ENCODE data around the gene PKN1. TPM values are rescaled to one million over a fixed set of nuclear protein-coding genes. Genes with fewer than 3 reads are reported as not detected.
A peak's percentile ranks its signal among the peaks of the same experiment; 100 is the strongest.

The PKN1 gene
- total and polyA plus RNA-seq, 9 of the 15 experiments (the other 6 are each of a cell fraction or from before 2014, with no cell fraction given) = 0.30 to 228 (median 77.5) TPM

DNA sequence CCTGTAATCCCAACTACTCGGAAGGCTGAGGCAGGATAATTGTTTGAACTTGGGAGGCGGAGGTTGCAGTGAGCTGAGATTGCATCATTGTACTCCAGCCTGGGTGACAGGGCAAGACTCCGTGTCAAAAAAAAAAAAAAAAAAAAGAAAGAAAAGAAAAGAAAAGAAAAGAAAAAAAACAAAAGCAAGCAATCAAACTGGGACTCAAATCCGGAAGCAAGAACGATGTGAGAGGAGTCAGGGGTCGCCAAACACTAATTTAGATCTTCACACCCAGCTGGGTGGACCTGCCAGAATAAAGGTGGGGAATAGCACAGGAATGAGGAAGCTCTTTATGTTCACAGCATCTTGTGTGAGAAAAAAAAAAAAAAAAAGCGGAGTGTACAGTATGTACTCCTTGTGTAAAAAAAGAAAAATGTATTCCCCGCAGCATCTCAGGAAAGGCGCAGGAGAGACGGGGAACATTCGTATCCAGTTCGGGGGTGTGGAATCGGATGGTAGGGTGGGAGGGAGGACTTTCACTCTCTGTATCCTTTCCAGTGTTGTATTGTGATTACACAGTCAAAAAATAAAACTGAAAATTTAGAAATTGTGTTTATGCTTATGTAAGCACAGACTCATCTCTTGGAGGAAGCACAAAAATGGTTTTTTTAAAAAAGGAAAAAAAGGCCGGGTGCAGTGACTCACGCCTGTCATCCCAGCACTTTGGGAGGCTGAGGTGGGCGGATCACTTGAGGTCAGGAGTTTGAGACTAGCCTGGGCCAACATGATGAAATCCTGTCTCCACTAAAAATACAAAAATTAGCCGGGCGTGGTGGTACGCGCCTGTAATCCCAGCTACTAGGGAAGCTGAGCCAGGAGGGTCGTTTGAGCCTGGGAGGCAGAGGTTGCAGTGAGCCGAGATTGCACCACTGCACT lies 77.5 kb downstream of the PKN1 start (continued):
- peak; percentile 56; the same call in 1 of the 2 replicates for TF ChIP-seq ZBTB40 (IDR thresholded peaks at IDR 0.05)
- TF ChIP-seq ZBTB40 (CRISPR knock-in tag; IDR thresholded peaks at IDR 0.05) = no peak
- no peak for TF ChIP-seq TFAM (CRISPR knock-in tag; conservative IDR thresholded peaks at IDR 0.05)
- no peak for TF ChIP-seq ELF1 (tag; IDR thresholded peaks at IDR 0.05)
- TF ChIP-seq, protein P1, sequence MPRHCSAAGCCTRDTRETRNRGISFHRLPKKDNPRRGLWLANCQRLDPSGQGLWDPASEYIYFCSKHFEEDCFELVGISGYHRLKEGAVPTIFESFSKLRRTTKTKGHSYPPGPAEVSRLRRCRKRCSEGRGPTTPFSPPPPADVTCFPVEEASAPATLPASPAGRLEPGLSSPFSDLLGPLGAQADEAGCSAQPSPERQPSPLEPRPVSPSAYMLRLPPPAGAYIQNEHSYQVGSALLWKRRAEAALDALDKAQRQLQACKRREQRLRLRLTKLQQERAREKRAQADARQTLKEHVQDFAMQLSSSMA (CRISPR knock-in tag; IDR thresholded peaks at IDR 0.05) = no peak
- peak; percentile 85 for TF ChIP-seq CEBPG (CRISPR knock-in tag; IDR thresholded peaks at IDR 0.05)
- TF ChIP-seq CEBPG (tag; conservative IDR thresholded peaks at IDR 0.05 in 1 of 2, IDR thresholded peaks at IDR 0.05 in 1 of 2) = peak; percentile 80 to 83
- TF ChIP-seq HMG20B (CRISPR knock-in tag; IDR thresholded peaks at IDR 0.05) = no peak
- TF ChIP-seq EGR1 (conservative IDR thresholded peaks at IDR 0.05) = peak; percentile 86
- TF ChIP-seq STAG1 (CRISPR knock-in tag; IDR thresholded peaks at IDR 0.05; ENCODE audit: borderline replicate concordance) = no peak
- no peak for TF ChIP-seq PHB2 (IDR thresholded peaks at IDR 0.05; ENCODE audit: low read depth)
- no peak for TF ChIP-seq MNT (conservative IDR thresholded peaks at IDR 0.05)
- no peak for TF ChIP-seq ZBTB17 (CRISPR knock-in tag; IDR thresholded peaks at IDR 0.05)
- no peak for TF ChIP-seq MAFF (IDR thresholded peaks at IDR 0.05; ENCODE audit: low read length)
- TF ChIP-seq ZNF408 (CRISPR knock-in tag; IDR thresholded peaks at IDR 0.05; ENCODE audit: low read depth) = no peak
- TF ChIP-seq FOS (IDR thresholded peaks at IDR 0.05; ENCODE audit: extremely low read depth, insufficient read length) = no peak
- TF ChIP-seq THRAP3 (IDR thresholded peaks at IDR 0.05; ENCODE audit: borderline replicate concordance) = 0 out of 2 replicates have a peak, but pooled peaks have one; percentile 38
